Upper lobe of right lung (tissue), 1 donor: ENCODE results near the gene DUOXA2. TPM values are rescaled to one million over a fixed set of nuclear protein-coding genes. Genes with fewer than 3 reads are reported as not detected.
A peak's percentile ranks its signal among the peaks of the same experiment; 100 is the strongest.

Source experiments
- ATAC-seq: fragments of 200-7000 bp; cut with Tn5 transposase; one replicate; pipeline ENCODE4 v1.9.1; 2020; ENCODE audit warnings: mild to moderate bottlenecking, moderate library complexity
- DNase-seq: peaks from one replicate; pipeline ENCODE4 v3.0.0-alpha.2; 2020
- H3K27ac ChIP-seq: fragments of 200-600 bp; one replicate; pipeline ENCODE4 v1.8.0; 2022
- H3K27me3 ChIP-seq: fragments of 200-600 bp; one replicate; pipeline ENCODE4 v1.8.0; 2022; ENCODE audit warnings: mild to moderate bottlenecking
- H3K36me3 ChIP-seq: fragments of 200-600 bp; one replicate; pipeline ENCODE4 v1.8.0; 2022
- H3K4me1 ChIP-seq: fragments of 200-600 bp; one replicate; pipeline ENCODE4 v1.8.0; 2022
- H3K4me3 ChIP-seq: fragments of 200-600 bp; one replicate; pipeline ENCODE4 v1.8.0; 2022; ENCODE audit warnings: mild to moderate bottlenecking
- H3K9me3 ChIP-seq: fragments of 200-600 bp; one replicate; pipeline ENCODE4 v1.8.0; 2022
- CTCF ChIP-seq: fragments of 200-600 bp; IDR thresholded peaks from one replicate; pipeline ENCODE4 v1.8.0; 2022; ENCODE audit warnings: antibody characterized with exemption
- intact Hi-C: fragments of 100-400 bp; cut with DNase I; formaldehyde crosslinking; loops from one replicate; pipeline ENCODE4 v1.11.0; 2022
- total RNA-seq: library from RNA; stranded (reverse); fragmentation: NEBNext Ultra II Directional; extraction: Animal tissue kit (Norgen Biotek cat#: 25700); gene quantifications from one replicate; pipeline ENCODE4 v1.2.1, GENCODE V29; 2021
- donor health status: DM: no; HTN: yes; CAD: no; lungs with severe emphysema.

The DUOXA2 gene
- total RNA-seq, 1 donor from 2014 or later: not detected

GRCh38 chr15:45163508-45163856, 49.4 kb downstream of the DUOXA2 start:
- Histone ChIP-seq H3K27ac (peak overlapping the region; percentile 14), H3K9me3 (no peaks in the 10 kb centered on the region), H3K36me3 (peaks cover 7% of the 10 kb centered on the region), H3K4me3 (no peak overlapping the region), H3K27me3 (no peaks in the 10 kb centered on the region), H3K4me1 (peaks cover 23% of the 10 kb centered on the region)
- DNase-seq: no peak
- no peak for ATAC-seq
- intact Hi-C loops: no loop called here
- TF ChIP-seq CTCF: no peak

DNA sequence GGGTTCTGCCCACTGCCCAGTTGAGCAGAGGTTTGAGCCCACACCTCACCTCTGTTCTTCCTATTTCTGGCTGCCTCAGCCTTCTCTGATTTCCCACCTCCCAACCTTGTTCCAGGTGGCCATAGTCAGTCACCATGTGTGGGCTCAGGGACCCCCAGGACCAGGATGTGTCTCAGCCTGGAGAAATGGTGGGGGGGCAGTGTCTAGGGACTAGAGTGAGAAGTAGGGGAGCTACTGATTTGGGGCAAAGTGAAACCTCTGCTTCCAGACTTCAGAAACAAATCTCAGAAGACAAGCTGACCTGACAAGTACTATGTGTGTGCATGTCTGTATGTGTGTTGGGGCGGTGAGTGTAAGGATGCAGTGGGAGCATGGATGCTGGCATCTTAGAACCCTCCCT, 50.8 kb downstream of the DUOXA2 start:
- no peaks in the 10 kb centered on the region for H3K27me3 ChIP-seq
- peaks cover 23% of the 10 kb centered on the region for H3K4me1 ChIP-seq
- H3K27ac ChIP-seq: no peak overlapping the region
- H3K4me3 ChIP-seq: no peak overlapping the region
- no peak for TF ChIP-seq CTCF
- intact Hi-C loops: no loop called here
- peaks cover 7% of the 10 kb centered on the region for H3K36me3 ChIP-seq
- no peak for DNase-seq
- ATAC-seq: no peak
- no peaks in the 10 kb centered on the region for H3K9me3 ChIP-seq

- intact Hi-C loops: no loop called here
- no peak for TF ChIP-seq CTCF
- Histone ChIP-seq H3K4me1 (peaks cover 23% of the 10 kb centered on the region), H3K36me3 (peaks cover 7% of the 10 kb centered on the region), H3K27me3 (no peaks in the 10 kb centered on the region), H3K4me3 (no peak overlapping the region), H3K27ac (no peak overlapping the region), H3K9me3 (no peaks in the 10 kb centered on the region)
- DNase-seq (no peak), ATAC-seq (no peak)
Measured at GRCh38 chr15:45165536-45165935, 51.4 kb downstream of the DUOXA2 start.

DNA sequence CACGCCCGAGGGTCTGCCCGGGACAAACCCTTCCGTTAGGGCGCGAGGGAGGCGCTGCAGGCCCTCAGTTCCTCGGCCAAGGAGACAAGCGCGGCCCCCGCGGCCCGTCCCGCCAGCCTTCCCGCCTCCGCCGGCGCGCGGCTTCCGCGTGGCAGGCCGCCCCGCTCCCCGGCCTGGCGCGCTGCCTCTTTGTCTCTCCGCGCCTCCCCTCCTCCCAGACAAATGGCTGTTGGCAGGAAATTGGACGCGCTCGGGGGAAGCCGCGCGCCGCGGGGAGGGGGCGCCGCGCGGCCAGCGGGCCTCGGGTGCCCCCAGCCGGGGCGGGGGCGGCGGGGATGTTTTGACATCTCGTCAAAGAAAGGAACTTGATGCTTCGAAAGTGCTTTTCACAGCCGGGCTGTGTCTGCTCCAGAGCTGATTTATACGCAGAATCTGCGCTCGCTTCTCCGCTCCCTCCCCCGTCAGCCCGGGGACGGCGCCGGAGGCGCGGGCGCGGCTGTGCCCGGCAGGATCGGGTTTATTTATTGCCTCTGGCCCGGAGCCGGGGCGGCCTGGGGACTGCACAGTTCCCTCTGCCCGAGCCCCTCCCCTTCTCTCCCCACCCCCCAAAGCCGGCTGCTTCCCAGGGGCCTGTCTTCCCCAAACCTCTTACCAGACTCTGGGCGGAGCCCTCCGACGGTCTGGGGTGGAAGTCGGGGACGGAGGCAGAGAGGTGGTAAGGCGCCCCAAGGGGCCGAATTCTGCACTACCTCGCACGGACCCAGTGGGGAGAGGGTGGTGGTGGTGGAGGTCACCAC, 52.9 kb downstream of the DUOXA2 start:
- H3K27me3 ChIP-seq: no peaks in the 10 kb centered on the region
- peak; percentile 69 for TF ChIP-seq CTCF
- DNase-seq (peak; percentile 94), ATAC-seq (peak; percentile 82)
- peaks cover 1% of the 10 kb centered on the region for H3K36me3 ChIP-seq
- peak overlapping the region; percentile 68 for H3K4me3 ChIP-seq
- peak overlapping the region; percentile 97 for H3K27ac ChIP-seq
- H3K9me3 ChIP-seq: no peaks in the 10 kb centered on the region
- peaks cover 20% of the 10 kb centered on the region for H3K4me1 ChIP-seq
- intact Hi-C loops: no loop called here

DNA sequence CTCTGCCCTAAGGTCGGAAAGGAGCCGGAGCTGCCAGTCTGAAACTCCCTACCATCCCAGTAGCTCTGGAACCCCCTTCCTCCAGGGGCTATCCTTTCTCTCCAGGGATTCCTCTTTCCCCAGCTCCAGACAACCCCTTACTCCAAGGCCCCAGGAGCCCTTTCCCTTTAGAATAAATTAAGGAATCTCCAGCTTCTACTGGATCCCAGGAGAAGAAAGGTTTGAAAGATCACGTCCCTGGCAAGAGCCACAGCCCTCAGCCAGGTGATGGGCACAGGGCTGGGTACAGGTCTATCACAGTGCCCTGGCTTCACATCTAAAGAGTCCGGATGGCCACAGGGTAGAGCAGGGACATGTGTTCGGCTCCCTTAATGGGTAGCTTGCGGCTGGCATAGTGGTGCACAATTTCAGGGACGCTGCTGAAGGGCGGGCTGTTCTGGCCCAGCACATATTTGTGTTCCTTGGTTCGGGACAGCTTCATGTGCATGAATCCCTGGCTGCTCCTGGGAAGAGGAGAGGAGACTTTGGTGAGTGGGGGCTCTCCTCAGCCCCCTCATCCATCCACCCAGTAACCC, 53.6 kb downstream of the DUOXA2 start:
- no peak for ATAC-seq
- Histone ChIP-seq H3K27me3 (no peaks in the 10 kb centered on the region), H3K36me3 (no peaks in the 10 kb centered on the region), H3K9me3 (no peaks in the 10 kb centered on the region), H3K4me1 (peaks cover 18% of the 10 kb centered on the region), H3K4me3 (peak overlapping the region; percentile 68), H3K27ac (peak overlapping the region; percentile 97)
- no peak for TF ChIP-seq CTCF
- intact Hi-C loops: no loop called here
- no peak for DNase-seq

Other genes with a start within 250 kb of the DUOXA2 start
- not detected for gene TERB2, start 157.6 kb upstream of the DUOXA2 start, total RNA-seq
- 7.3 TPM for gene SORD, start 91.1 kb upstream of the DUOXA2 start, total RNA-seq
- gene DUOX2, start 154 bp upstream of the DUOXA2 start, total RNA-seq: 3.8 TPM
- gene DUOXA1, start 15.6 kb downstream of the DUOXA2 start, total RNA-seq: 138 TPM
- gene DUOX1, start 15.7 kb downstream of the DUOXA2 start, total RNA-seq: 327 TPM
- gene SHF, start 73.6 kb downstream of the DUOXA2 start, total RNA-seq: 7.1 TPM
- gene SLC28A2, start 137.9 kb downstream of the DUOXA2 start, total RNA-seq: 0.35 TPM